Dermis microvascular lymphatic vessel endothelial cell (primary cell): ENCODE measurements around the gene RAP1A. TPM values are rescaled to one million over a fixed set of nuclear protein-coding genes. Genes with fewer than 3 reads are reported as not detected.
A peak's percentile ranks its signal among the peaks of the same experiment; 100 is the strongest.
"Not testable (repeated sequence)": the region's sequence is repeated elsewhere in the genome, so short reads cannot be mapped to it uniquely, and the experiment has no call there.

Experiments used
- DNase-seq, 2 donors: peaks; one replicate each; pipeline versions ENCODE4 v3.0.0 to v3.0.0-alpha.2; 2010; ENCODE audit warnings: low read depth in 2 of 2
- total RNA-seq: library from RNA; depleted of rRNA; stranded (reverse); fragments of >200 nt; gene quantifications from 2 replicates; pipeline ENCODE4 v1.2.1, GENCODE V29; 2014

The RAP1A gene
- total RNA-seq, 1 donor from 2014 or later = 8.9 TPM

DNA sequence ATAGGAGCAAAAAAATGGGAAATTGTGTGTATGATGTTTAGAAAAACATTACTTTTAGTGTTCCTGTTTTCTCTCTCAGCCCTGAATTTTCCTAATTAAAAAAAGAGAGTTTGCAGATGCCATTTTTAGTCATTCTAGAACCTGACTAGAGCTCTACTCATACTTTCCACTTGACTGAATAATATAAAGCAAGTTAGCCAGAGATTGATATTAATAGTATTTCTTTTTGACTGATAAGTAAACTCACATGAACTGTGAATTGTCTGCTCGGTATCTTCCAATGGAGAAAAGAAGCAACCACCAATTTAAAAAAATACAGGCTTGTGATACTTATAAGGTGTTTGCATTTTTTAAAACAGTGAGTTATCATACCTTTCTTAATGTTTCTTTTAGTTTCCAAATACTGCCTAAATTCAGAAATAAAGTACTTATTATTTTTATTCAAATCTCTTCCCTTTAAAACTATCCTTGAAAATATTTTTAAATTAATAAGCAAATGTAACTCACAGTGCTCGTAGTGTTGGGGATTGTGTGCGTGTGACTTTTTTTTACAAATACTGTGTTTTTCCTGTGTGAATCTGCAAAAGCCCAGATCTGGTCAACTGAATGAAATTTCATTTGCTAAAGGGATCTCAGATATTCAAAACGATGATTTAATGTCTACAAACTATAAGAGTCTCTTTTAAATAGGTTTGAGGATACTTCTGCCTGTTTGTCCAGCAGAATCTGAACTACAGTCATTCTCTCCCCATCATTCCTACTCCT, 9.8 kb downstream of the RAP1A start:
- no peak for DNase-seq

DNA sequence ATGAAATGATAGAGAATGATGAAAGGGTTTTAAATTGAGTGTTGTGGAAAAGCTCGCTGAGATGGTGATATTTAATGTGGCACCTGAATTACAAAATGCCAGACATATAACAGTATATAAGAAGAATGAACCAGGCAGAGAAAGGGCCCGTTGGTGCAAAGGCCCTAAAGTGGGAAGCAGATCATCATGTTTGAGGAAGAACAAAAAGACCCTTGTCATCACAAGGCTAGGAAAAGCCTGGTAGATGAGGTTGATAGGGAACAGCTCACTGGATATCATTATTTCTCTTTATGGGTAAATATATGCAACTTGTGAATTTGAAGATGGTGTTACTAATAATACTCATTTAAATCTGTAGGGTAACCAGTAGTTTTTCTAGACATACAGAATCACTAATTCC, 11.0 kb downstream of the RAP1A start:
- DNase-seq = no peak

DNA sequence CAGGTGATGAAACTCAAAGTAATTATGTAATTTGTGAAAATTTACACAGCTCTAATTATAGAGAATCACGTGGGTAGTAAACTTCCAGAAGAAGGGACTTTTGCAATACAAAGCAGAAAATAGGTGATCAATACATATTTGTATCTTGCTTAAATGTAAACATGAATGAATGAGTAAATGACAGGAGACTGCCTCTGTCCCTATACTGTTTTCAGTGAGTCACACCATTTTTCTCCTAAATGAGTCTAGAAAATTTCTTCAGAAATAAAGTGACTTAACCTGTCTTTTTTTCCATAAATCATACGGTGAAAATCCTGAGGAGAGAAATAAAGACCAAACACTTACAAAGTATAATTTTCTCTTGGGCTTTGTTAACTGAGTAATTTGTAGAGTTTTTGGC, 11.9 kb downstream of the RAP1A start:
- DNase-seq = no peak

DNA sequence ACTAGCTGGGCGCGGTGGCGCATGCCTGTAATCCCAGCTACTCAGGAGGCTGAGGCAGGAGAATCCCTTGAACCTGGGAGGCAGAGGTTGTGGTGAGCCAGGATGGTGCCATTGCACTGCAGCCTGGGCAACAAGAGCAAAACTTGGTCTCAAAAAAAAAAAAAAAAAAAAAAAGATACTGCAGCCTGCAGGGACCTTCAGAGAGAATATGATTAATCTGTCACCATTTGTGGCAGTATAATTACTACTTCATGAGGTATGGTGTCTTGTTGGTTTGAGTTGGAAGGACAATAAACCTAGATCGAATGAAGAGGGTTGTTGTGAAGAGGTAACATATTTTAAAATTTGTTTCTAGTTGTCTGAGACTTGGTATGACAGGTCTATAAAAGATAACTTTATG, 13.2 kb downstream of the RAP1A start:
- DNase-seq = not testable (repeated sequence)

DNA sequence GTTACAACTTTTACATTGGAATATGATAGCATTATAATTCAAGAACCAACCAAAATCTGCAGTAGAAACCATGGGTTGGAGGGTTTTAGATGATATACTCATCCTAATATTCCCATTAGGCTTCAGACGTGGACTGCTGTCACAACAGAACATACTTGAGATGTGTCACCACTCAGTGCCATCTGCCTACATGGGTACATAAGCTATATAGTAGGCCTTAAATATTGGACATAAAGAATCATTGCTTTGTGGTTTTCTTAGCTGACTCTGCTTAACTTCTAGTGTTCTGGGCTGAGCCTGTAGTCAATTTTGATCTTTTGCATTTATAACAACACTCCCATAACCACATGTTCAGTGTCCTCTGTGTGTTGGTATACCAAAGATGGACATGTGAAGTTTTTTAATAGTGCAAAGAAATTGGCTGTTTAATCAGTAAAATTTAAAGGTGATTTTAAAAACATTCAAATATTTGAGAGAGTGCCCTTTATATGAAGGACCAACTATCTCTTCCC, 14.2 kb downstream of the RAP1A start:
- no peak for DNase-seq

DNA sequence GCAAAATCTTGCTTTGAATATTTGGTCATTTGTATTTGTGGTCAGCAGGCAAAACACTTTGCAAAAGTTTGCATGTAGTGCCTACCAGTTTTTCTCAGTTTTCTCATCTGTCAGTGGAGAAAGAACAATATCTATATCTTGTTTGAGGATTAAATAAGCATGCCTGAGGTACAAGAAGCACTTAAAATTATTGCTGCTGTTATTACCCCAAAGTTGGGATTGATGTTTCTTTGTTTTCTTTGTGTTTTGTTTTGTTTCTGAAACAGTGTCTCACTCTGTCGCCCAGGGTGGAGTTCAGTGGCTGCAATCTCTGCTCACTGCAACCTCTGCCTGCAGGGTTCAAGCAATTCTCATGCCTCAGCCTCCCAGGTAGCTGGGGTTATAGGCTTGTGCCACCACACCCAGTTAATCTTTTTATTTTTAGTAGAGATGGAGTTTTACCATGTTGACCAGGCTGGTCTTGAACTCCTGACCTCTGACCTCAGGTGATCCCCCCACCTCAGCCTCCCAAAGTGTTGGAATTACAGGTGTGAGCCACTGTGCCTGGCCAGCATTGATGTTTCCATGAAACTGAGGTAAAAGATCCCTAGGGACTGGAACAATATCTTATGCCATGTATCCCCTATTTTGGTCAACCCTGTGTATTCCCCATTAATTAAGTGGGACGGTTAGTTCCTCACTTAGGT, 15.9 kb downstream of the RAP1A start:
- no peak for DNase-seq

DNA sequence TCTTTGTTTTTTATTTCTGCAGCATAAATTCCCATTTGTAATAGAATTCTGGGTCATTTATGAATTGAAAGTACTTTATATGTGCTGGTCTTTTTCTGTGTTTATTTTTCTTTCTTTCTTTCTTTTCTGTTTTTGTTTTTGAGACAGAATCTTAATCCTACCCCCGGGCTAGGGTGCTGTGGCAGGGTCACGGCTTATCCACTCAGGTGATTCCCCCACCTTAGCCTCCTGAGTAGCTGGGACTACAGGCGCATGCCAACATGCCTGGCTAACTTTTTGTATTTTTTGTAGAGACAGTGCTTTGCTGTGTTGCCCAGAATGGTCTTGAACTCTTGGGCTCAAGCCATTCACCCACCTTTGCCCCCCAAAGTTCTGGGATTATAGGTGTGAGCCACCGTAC, 18.7 kb downstream of the RAP1A start:
- no peak for DNase-seq

DNA sequence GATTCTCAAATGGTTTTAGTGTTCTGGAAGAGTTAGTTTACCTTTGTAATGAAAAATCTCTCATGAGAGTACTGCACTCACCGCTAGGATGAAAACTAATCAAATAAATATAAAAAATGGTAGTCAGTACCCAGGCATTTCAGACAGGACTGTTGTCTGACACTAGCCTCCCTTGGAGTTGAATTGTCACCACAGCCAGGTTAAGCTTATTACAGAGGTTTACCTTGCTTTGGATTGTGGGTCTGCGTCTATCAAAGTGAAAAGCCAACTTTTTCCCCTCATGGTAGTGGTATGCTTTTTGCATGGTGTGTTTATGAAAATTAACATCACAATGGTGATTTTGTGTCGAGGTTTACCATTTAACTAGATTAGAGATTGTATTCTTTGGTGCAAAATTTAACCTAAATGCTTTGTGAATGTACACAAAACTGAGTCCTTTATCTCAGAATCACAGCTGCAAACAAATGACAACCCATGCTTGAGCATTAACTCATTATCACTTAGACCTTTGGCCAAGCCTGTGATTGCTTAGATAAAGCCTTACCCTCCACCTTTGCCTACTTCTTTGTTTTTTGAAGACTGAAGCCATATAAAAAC, 20.1 kb downstream of the RAP1A start:
- no peak for DNase-seq

DNA sequence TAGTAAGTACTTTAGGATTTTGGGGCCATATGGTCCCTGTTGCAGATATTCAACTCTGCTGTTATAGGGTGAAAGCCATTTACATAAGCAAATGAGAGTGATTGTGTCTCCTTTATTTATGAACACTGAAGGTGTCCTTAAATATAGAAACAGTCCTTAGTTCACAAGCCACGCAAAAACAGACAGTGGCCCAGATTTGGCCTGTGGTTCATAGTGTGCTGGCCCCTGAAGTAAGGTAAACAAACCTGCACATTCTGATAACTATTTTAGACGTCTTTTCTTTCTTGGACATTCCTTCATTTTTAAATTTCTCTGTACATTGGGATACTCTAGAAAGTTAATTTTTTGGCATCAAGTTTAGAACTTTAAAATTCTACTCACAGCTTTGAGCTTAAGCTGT, 23.5 kb downstream of the RAP1A start:
- DNase-seq = no peak

DNA sequence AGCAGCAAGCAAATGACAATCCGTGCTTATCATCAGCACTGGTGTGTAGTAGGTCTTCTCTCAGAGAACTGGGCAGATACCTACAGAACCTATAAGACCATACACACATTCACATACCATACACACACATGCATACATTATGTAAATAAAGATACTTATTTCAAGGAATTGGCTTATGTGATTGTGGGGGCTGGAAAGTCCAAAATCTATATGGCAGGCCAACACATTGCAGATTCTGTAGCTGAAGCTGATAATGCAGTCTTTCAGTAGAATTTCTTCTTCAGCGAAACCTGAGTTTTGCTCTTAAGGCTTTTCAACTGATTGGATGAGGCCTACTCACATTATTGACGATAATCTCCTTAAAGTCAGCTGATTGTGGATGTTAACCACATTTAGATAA, 24.1 kb downstream of the RAP1A start:
- DNase-seq = no peak

DNA sequence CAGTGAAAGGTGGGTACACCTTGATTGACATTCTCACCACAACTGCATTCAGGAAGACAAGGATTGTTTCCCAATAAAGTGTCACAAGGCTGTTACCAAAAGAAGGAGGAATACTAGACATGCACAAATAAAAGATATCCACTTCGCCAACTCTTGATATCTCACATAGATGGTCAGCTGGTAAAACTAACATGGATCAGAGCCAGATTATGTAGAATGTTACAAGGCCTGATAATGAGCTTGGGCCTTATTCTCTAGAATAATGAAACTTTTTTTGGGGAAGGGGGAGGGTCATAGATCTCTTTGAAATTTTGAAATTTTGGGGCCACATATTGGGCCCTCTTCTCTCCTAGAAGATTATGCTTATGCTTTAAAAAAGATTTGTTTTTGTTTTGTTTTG, 24.9 kb downstream of the RAP1A start:
- DNase-seq = no peak

DNA sequence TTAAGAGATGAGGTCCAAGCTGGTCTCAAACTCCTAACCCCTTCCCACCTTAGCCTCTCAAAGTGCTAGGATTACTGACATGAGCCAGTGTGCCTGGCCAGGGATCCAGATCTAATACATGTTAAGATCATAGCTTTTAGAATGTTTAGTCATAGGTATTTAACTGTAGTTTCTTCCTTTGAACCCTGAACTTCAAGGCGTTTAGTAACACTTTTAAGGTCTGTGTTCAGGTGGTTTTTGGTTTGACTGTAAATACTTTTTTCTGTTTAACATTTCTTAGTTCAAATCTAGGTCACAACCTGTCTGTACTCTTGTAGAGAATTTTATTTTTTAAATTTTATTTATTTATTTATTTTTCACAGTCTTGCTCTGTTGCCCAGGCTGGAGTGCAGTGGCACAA, 28.1 kb downstream of the RAP1A start:
- no peak for DNase-seq

DNA sequence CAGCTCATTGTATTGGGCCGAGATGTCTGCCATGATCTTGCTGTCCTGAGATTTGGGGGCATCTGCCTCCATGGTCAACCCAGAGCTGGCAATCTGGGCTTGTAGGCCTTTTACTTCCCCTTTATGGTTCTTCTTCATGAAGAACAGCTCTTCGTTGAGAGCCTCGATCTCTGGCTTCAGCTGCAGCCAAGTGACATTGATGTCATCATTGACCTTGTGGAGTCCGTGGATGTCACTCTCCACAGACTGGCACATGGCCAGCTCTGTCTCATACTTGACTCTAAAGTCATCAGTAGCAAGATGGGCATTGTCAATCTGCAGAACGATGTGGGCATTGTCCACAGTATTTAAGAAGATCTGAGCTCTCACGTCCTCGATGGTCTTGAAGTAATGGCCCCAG, 29.2 kb downstream of the RAP1A start:
- DNase-seq = no peak

DNA sequence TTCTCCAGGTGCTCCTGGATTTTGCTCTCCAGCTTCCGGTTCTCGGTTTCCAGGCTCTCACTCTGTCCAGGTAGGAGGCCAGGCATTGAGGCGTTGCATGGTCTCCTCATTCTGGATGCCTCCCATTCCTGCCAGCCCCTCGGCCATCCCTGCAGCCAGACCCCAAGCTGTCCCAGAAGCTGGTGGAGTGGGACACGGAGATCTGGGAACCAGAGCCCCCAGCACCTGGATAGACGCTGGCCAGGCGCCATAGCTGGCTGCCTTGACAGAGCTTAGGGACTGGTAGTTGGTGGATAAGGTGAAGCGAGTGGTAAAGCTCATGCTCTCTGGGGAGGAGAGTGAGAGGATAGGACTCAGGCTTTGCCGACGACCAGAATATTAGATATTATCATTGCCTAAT, 29.6 kb downstream of the RAP1A start:
- no peak for DNase-seq

DNA sequence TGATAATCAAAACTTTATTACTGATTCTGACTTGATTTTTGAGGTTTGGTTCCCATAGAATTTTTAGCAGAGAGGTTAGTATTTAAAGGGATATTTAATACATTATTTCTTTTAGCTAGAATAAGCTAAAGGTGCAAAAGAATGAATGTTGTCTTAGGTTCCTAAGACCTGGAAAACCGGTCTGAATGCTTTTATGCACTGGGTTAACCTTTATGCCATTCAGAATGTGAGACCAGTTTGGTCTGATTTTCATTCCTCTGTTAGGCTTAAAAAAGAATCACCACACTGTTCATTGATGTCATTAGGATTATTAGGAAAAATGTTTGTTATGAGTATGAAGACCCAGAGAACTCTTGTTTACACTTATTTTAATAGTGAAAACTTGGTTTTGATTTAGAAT, 30.1 kb downstream of the RAP1A start:
- DNase-seq = no peak

DNA sequence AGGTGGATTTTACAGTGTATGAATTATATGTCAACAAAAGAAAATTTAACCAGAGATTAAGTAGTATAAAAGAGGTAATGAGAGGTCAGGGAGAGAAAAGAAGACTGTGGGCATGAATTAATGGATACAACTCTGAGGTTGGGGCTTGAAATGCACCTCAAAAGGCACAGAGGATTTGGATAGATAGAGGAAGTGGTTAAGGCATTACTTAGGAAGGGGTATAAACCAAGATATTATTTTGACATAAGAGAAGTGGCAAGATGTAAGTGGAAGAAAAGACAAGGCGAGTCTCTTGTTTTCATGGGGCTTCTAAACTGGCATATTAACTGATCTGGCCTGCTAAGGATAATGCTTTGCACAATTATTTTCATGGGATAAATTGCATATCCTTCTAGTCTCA, 34.1 kb downstream of the RAP1A start:
- no peak for DNase-seq

DNA sequence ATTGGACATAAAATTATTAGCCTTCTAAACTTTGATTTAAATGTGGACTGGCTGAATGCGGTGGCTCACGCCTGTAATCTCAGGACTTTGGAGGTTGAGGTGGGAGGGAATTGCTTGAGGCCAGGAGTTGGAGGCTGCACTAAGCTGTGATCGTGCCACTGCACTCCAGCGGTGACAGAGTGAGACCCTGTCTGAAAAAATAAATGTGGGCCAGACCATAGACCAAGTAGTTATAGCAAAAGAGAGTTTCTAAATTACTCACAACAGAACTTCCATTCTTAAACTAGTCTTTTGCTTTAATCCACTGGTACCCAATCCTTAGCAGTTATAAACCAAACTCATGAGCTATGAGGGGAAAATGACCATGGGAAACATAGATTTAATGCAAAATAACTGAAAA, 35.2 kb downstream of the RAP1A start:
- no peak for DNase-seq

DNA sequence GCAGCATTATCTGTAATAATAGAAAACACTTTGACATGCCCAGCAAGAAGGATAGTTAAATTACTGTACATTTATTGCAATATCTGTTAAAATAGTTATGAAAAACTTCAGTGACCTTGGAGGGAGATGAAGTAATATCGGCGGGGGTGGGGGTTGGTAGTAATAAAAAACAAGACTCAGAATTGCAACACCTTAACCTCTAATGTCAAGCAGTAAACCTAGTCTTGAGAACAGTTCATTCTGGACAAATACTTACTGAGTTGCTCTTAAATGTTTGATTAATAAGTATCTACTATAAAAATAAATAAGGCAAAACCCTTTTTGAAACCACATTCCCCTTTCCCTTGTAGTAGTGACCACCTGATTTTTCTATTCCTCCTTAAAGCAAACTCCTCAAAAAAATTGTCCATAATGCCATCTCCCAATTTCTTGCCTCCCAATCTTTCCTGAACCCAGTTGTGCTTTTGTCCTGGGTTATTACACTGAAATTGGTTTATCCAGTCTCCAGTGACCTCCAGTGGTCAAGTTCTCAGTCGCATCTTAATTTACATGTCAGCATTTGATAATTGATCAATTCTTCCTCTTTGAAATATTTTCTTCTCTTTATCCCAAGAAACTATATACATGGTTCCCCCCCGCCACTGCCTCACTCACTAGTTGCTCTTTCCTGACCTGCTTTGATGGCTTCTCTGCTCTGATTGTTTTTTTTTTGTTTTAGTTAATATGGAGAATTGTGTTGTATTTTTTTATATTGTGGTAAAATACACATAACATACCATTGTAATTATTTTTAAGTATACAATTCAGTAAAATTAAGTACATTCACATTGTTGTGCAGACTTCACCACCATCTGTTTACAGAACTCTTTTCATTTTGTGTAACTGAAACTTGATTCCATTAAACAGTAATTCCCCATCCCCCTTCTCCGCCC, 36.8 kb downstream of the RAP1A start:
- DNase-seq = peak; percentile 51 to 55

DNA sequence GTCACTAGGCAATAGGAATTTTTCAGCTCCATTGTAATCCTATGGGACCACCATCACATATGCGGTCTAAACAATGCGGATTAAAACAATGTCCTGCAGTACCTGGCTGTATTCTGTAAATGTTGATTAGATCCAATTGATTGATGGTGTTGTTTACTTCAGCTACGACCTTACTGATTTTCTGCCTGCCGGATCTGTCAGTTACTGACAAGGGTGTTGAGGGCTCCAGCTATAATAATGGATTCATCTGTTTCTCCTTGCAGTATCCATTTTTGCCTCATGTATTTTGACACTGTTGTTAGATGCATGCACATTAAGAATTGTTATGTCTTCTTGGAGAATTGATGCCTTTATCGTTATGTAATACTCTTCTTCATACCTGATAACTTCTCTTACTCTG, 39.0 kb downstream of the RAP1A start:
- DNase-seq = no peak

DNA sequence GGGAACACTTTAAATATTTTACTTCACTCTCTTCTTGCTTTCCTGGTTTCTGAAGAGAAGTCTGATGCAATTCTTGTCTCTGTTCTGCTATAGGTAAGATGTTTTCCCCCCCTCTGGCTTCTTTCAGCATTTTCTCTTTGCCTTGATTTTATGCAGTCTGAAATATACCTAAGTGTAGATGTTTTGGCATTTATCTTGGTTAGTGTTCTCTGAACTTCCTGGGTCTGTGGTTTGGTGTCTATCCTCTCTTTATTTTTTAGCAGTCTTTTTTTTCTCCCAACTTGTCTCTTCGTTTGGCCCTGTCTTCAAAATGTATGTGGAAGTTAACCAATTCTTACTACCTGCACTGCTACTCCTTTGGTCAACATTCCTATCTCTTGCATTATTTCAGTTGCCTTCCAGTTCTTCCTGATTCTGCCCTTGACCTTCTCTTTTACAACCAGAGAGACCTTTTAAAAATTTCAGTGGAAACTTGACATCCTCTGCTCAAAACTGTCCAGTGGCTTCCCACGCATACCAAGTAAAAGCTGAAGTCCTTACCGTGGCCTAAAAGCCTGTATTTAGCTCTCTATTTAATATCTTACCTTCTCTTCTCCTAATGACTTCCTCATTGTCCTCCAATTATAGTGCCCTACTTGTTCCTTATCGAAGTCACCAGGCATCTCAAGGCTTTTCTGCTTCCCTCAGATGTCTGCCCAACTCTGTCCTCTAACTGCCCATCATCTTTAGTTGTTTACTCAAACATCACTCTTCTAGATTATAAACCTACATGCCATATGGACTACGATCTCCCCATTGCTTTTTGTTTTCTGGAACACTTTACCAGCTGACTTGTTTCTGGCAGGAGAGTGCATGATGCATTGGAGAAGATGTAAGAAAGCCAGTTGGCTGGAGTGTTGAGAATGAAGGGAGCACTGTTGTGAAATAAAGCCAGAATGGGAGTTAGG, 40.9 kb downstream of the RAP1A start:
- no peak for DNase-seq

DNA sequence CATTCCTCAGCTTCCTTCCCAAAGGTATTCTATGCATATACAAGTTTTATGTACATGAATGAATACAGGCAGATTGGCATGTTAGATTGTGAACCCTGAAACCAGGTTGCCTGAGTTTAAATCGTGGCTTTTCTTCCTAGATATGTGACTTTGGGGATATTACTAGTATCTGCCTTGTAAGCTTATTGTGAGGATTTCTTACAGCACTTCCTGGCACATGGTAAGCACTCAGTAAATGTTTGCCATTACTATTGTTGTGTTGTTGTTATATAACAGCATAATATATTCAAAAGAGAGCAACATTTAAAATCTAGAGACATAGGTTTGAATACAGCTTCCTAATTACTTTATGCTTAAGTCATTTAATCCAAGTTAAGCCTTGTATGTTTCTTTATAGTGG, 45.1 kb downstream of the RAP1A start:
- no peak for DNase-seq
